Measurements from ENCODE around the gene TAS1R2. TPM values are rescaled to one million over a fixed set of nuclear protein-coding genes. Genes with fewer than 3 reads are reported as not detected.

TAS1R2 gene
- total and polyA plus RNA-seq, 2 experiments from 2014 or later, result not detected

GRCh38 chr1:18829671-18830070 lies 29.8 kb downstream of the TAS1R2 start:
- peaks cover 8% of the 10 kb centered on the region; the same call in 2 of the 3 replicates for H3K36me3 Mint-ChIP-seq (ENCODE audit: low read depth)
- H3K4me1 ChIP-seq (ENCODE audit: insufficient read depth), result no peaks in the 10 kb centered on the region
- H3K9me3 Mint-ChIP-seq, result peaks cover 35% of the 10 kb centered on the region
- H4K20me1 ChIP-seq (replicated peaks; ENCODE audit: insufficient read depth), result no peaks in the 10 kb centered on the region
- no peak overlapping the region for H2AFZ ChIP-seq
- no peak overlapping the region for H3K27ac ChIP-seq (ENCODE audit: low read depth)
- DNase-seq (ENCODE audit: low spot score) (no peak), ATAC-seq (no peak)
- H3K4me1 Mint-ChIP-seq, result no peaks in the 10 kb centered on the region
- peaks cover 11% of the 10 kb centered on the region for H3K27me3 Mint-ChIP-seq (ENCODE audit: insufficient read depth, low read depth, poor library complexity)
- no peaks in the 10 kb centered on the region for H3K27me3 ChIP-seq (ENCODE audit: insufficient read depth)
- no peaks in the 10 kb centered on the region for H3K9me2 ChIP-seq (ENCODE audit: insufficient read depth)
- no peak overlapping the region for H3K4me3 ChIP-seq
- H3K27ac Mint-ChIP-seq, result no peak overlapping the region
- H3K4me2 ChIP-seq, result no peak overlapping the region
- H3K79me2 ChIP-seq (replicated peaks; ENCODE audit: insufficient read depth), result no peaks in the 10 kb centered on the region
- H3K36me3 ChIP-seq (ENCODE audit: insufficient read depth), result no peaks in the 10 kb centered on the region
- TF ChIP-seq, protein P1, sequence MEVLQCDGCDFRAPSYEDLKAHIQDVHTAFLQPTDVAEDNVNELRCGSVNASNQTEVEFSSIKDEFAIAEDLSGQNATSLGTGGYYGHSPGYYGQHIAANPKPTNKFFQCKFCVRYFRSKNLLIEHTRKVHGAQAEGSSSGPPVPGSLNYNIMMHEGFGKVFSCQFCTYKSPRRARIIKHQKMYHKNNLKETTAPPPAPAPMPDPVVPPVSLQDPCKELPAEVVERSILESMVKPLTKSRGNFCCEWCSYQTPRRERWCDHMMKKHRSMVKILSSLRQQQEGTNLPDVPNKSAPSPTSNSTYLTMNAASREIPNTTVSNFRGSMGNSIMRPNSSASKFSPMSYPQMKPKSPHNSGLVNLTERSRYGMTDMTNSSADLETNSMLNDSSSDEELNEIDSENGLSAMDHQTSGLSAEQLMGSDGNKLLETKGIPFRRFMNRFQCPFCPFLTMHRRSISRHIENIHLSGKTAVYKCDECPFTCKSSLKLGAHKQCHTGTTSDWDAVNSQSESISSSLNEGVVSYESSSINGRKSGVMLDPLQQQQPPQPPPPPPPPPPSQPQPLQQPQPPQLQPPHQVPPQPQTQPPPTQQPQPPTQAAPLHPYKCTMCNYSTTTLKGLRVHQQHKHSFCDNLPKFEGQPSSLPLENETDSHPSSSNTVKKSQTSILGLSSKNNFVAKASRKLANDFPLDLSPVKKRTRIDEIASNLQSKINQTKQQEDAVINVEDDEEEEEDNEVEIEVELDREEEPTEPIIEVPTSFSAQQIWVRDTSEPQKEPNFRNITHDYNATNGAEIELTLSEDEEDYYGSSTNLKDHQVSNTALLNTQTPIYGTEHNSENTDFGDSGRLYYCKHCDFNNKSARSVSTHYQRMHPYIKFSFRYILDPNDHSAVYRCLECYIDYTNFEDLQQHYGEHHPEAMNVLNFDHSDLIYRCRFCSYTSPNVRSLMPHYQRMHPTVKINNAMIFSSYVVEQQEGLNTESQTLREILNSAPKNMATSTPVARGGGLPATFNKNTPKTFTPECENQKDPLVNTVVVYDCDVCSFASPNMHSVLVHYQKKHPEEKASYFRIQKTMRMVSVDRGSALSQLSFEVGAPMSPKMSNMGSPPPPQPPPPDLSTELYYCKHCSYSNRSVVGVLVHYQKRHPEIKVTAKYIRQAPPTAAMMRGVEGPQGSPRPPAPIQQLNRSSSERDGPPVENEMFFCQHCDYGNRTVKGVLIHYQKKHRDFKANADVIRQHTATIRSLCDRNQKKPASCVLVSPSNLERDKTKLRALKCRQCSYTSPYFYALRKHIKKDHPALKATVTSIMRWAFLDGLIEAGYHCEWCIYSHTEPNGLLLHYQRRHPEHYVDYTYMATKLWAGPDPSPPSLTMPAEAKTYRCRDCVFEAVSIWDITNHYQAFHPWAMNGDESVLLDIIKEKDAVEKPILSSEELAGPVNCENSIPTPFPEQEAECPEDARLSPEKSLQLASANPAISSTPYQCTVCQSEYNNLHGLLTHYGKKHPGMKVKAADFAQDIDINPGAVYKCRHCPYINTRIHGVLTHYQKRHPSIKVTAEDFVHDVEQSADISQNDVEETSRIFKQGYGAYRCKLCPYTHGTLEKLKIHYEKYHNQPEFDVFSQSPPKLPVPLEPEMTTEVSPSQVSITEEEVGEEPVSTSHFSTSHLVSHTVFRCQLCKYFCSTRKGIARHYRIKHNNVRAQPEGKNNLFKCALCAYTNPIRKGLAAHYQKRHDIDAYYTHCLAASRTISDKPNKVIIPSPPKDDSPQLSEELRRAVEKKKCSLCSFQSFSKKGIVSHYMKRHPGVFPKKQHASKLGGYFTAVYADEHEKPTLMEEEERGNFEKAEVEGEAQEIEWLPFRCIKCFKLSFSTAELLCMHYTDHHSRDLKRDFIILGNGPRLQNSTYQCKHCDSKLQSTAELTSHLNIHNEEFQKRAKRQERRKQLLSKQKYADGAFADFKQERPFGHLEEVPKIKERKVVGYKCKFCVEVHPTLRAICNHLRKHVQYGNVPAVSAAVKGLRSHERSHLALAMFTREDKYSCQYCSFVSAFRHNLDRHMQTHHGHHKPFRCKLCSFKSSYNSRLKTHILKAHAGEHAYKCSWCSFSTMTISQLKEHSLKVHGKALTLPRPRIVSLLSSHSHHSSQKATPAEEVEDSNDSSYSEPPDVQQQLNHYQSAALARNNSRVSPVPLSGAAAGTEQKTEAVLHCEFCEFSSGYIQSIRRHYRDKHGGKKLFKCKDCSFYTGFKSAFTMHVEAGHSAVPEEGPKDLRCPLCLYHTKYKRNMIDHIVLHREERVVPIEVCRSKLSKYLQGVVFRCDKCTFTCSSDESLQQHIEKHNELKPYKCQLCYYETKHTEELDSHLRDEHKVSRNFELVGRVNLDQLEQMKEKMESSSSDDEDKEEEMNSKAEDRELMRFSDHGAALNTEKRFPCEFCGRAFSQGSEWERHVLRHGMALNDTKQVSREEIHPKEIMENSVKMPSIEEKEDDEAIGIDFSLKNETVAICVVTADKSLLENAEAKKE (CRISPR knock-in tag; IDR thresholded peaks at IDR 0.05), result no peak
- no peak for TF ChIP-seq POLR2AphosphoS5 (IDR thresholded peaks at IDR 0.05; ENCODE audit: low read depth)
- no peak for TF ChIP-seq CREB1 (CRISPR knock-in tag; IDR thresholded peaks at IDR 0.05; ENCODE audit: low read depth)
- no peak for TF ChIP-seq ZNF331 (CRISPR knock-in tag; IDR thresholded peaks at IDR 0.05; ENCODE audit: low read depth)
- no peak for TF ChIP-seq ZNF114 (CRISPR knock-in tag; IDR thresholded peaks at IDR 0.05)
- TF ChIP-seq JUNB (IDR thresholded peaks at IDR 0.05; ENCODE audit: unreplicated experiment), result no peak
- no peak for TF ChIP-seq STAT1 (IDR thresholded peaks at IDR 0.05; ENCODE audit: unreplicated experiment)
- no peak for TF ChIP-seq REST (IDR thresholded peaks at IDR 0.05; ENCODE audit: unreplicated experiment)
- TF ChIP-seq EZH2phosphoT487 (IDR thresholded peaks at IDR 0.05; ENCODE audit: unreplicated experiment), result no peak
- no peak for TF ChIP-seq EZH2 (IDR thresholded peaks at IDR 0.05; ENCODE audit: low read depth, unreplicated experiment)
- no peak for TF ChIP-seq CTCF (conservative IDR thresholded peaks at IDR 0.05; ENCODE audit: low read depth in 2 of 2)
- no peak for TF ChIP-seq NANOG (IDR thresholded peaks at IDR 0.05; ENCODE audit: borderline replicate concordance)
- TF ChIP-seq, protein P2, sequence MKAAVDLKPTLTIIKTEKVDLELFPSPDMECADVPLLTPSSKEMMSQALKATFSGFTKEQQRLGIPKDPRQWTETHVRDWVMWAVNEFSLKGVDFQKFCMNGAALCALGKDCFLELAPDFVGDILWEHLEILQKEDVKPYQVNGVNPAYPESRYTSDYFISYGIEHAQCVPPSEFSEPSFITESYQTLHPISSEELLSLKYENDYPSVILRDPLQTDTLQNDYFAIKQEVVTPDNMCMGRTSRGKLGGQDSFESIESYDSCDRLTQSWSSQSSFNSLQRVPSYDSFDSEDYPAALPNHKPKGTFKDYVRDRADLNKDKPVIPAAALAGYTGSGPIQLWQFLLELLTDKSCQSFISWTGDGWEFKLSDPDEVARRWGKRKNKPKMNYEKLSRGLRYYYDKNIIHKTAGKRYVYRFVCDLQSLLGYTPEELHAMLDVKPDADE (IDR thresholded peaks at IDR 0.05), result no peak
- no peak overlapping the region for H3K4me3 Mint-ChIP-seq
- H3F3A ChIP-seq (replicated peaks; ENCODE audit: low read depth), result no peaks in the 10 kb centered on the region

All from GM23338 (cell line).